ENCODE results near the gene EED. TPM values are rescaled to one million over a fixed set of nuclear protein-coding genes. Genes with fewer than 3 reads are reported as not detected.
A peak's percentile ranks its signal among the peaks of the same experiment; 100 is the strongest.

EED gene
- total and polyA plus RNA-seq, 9 of the 15 experiments (the other 6 are each of a cell fraction or from before 2014, with no cell fraction given) = 33.0 to 110 (median 55.1) TPM

DNA sequence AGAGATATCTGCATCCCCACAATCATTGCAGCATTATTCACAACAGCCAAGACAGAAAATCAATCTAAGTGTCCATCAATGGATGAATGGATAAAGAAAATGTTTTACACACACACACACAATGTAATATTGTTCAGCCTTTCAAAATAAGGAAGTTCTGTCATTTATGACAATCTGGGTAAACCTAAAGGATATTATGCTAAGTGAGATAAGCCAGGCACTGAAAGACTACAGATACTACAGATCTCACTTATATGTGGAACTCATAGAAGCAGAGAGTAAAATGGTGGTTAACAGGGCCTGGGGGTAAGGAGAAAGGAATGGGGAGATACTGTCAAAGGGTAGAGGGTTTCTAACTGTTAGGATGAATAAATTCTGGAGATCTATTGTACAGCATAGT is 36.0 kb upstream of the EED start (continued):
- TF ChIP-seq, protein P1, sequence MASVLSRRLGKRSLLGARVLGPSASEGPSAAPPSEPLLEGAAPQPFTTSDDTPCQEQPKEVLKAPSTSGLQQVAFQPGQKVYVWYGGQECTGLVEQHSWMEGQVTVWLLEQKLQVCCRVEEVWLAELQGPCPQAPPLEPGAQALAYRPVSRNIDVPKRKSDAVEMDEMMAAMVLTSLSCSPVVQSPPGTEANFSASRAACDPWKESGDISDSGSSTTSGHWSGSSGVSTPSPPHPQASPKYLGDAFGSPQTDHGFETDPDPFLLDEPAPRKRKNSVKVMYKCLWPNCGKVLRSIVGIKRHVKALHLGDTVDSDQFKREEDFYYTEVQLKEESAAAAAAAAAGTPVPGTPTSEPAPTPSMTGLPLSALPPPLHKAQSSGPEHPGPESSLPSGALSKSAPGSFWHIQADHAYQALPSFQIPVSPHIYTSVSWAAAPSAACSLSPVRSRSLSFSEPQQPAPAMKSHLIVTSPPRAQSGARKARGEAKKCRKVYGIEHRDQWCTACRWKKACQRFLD (CRISPR knock-in tag; IDR thresholded peaks at IDR 0.05) = no peak
- TF ChIP-seq ZBTB17 (CRISPR knock-in tag; IDR thresholded peaks at IDR 0.05) (no peak), ZNF3 (CRISPR knock-in tag; IDR thresholded peaks at IDR 0.05) (no peak), TCF3 (CRISPR knock-in tag; IDR thresholded peaks at IDR 0.05) (peak; percentile 32; the same call in 1 of the 2 replicates), ZNF184 (CRISPR knock-in tag; IDR thresholded peaks at IDR 0.05) (no peak), TCF7 (IDR thresholded peaks at IDR 0.05; ENCODE audit: borderline replicate concordance) (no peak), SMARCA4 (IDR thresholded peaks at IDR 0.05) (peak; percentile 39; the same call in 1 of the 2 replicates), ZNF354B (CRISPR knock-in tag; IDR thresholded peaks at IDR 0.05) (no peak), MIER1 (IDR thresholded peaks at IDR 0.05; ENCODE audit: low read depth) (no peak), TEAD4 (IDR thresholded peaks at IDR 0.05; ENCODE audit: low read length) (peak; percentile 55; the same call in 1 of the 2 replicates), TEAD4 (CRISPR knock-in tag; IDR thresholded peaks at IDR 0.05; ENCODE audit: borderline replicate concordance) (no peak), ZBTB7A (IDR thresholded peaks at IDR 0.05; ENCODE audit: borderline replicate concordance, control insufficient read depth, low read depth, low read length) (no peak), SLC30A9 (CRISPR knock-in tag; IDR thresholded peaks at IDR 0.05) (no peak), ZNF197 (CRISPR knock-in tag; IDR thresholded peaks at IDR 0.05; ENCODE audit: low read depth) (no peak), BRD4 (IDR thresholded peaks at IDR 0.05) (no peak), ZEB2 (IDR thresholded peaks at IDR 0.05) (no peak), SOX6 (IDR thresholded peaks at IDR 0.05) (peak; percentile 67; the same call in 1 of the 2 replicates), CBFA2T3 (IDR thresholded peaks at IDR 0.05) (peak; percentile 20; the same call in 1 of the 2 replicates), EGR1 (conservative IDR thresholded peaks at IDR 0.05) (no peak), SMAD4 (CRISPR knock-in tag; conservative IDR thresholded peaks at IDR 0.05) (no peak), MEIS2 (IDR thresholded peaks at IDR 0.05; ENCODE audit: partially characterized antibody) (peak; percentile 44), PML (IDR thresholded peaks at IDR 0.05; ENCODE audit: low read length) (no peak), GATA2 (CRISPR knock-in tag; IDR thresholded peaks at IDR 0.05) (peak; percentile 10; the same call in 1 of the 2 replicates), CBX1 (IDR thresholded peaks at IDR 0.05; ENCODE audit: low read depth) (no peak)
- TF ChIP-seq, protein P2, sequence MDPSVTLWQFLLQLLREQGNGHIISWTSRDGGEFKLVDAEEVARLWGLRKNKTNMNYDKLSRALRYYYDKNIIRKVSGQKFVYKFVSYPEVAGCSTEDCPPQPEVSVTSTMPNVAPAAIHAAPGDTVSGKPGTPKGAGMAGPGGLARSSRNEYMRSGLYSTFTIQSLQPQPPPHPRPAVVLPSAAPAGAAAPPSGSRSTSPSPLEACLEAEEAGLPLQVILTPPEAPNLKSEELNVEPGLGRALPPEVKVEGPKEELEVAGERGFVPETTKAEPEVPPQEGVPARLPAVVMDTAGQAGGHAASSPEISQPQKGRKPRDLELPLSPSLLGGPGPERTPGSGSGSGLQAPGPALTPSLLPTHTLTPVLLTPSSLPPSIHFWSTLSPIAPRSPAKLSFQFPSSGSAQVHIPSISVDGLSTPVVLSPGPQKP (CRISPR knock-in tag; IDR thresholded peaks at IDR 0.05) = no peak
- TF ChIP-seq, protein P3, sequence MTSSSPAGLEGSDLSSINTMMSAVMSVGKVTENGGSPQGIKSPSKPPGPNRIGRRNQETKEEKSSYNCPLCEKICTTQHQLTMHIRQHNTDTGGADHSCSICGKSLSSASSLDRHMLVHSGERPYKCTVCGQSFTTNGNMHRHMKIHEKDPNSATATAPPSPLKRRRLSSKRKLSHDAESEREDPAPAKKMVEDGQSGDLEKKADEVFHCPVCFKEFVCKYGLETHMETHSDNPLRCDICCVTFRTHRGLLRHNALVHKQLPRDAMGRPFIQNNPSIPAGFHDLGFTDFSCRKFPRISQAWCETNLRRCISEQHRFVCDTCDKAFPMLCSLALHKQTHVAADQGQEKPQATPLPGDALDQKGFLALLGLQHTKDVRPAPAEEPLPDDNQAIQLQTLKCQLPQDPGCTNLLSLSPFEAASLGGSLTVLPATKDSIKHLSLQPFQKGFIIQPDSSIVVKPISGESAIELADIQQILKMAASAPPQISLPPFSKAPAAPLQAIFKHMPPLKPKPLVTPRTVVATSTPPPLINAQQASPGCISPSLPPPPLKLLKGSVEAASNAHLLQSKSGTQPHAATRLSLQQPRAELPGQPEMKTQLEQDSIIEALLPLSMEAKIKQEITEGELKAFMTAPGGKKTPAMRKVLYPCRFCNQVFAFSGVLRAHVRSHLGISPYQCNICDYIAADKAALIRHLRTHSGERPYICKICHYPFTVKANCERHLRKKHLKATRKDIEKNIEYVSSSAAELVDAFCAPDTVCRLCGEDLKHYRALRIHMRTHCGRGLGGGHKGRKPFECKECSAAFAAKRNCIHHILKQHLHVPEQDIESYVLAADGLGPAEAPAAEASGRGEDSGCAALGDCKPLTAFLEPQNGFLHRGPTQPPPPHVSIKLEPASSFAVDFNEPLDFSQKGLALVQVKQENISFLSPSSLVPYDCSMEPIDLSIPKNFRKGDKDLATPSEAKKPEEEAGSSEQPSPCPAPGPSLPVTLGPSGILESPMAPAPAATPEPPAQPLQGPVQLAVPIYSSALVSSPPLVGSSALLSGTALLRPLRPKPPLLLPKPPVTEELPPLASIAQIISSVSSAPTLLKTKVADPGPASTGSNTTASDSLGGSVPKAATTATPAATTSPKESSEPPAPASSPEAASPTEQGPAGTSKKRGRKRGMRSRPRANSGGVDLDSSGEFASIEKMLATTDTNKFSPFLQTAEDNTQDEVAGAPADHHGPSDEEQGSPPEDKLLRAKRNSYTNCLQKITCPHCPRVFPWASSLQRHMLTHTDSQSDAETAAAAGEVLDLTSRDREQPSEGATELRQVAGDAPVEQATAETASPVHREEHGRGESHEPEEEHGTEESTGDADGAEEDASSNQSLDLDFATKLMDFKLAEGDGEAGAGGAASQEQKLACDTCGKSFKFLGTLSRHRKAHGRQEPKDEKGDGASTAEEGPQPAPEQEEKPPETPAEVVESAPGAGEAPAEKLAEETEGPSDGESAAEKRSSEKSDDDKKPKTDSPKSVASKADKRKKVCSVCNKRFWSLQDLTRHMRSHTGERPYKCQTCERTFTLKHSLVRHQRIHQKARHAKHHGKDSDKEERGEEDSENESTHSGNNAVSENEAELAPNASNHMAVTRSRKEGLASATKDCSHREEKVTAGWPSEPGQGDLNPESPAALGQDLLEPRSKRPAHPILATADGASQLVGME (CRISPR knock-in tag; IDR thresholded peaks at IDR 0.05) = no peak
